ENCODE measurements around the gene KIAA1755.
A peak's percentile ranks its signal among the peaks of the same experiment; 100 is the strongest.

The KIAA1755 gene

GRCh38 chr20:38242848-38243708 is 17.5 kb downstream of the KIAA1755 start:
- no peak for DNase-seq

DNA sequence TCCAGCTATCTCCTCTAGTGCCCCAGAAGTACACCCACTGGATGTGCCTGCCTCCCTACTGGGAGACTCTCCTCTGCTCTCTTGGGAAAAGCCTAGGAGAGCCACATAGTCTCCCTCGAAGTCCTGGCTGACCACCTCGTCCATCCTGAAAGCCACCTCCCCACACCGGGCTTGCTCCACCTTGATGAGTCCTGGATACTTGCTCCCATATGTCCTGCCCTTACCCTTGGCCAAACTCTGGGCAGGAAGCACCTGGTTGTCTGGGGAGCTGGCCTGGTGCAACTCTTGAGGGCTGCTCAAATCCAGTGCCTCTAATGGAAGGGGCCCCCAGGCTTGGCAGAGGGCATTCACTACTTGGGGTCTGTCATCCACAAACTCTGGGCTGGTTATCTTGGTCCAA is 19.3 kb downstream of the KIAA1755 start:
- DNase-seq, result no peak

- DNase-seq, result no peak
These were observed 21.1 kb downstream of the KIAA1755 start for GRCh38 chr20:38239441-38239840.

DNA sequence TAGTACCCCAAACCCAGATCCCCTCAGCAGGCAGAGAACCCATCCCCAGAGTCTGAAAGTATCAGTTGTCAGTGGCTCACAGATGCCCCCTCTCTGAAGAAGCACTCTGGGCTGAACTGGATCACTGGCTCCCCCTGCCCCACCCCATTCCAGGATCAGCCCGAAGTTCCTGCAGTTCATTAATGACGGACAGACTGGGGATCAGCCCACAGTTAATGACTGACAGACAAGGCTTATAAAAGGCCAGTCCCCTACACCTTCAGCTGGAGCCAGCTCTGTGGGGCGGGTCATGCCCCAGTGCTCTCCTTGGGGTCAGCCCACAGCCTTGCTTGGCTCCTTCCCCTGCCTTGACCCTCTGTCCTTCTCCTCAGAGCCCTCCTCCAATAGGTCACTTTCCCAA is 21.7 kb downstream of the KIAA1755 start:
- no peak for DNase-seq

- no peak for DNase-seq
These were observed 23.2 kb downstream of the KIAA1755 start for GRCh38 chr20:38237381-38237780.

DNA sequence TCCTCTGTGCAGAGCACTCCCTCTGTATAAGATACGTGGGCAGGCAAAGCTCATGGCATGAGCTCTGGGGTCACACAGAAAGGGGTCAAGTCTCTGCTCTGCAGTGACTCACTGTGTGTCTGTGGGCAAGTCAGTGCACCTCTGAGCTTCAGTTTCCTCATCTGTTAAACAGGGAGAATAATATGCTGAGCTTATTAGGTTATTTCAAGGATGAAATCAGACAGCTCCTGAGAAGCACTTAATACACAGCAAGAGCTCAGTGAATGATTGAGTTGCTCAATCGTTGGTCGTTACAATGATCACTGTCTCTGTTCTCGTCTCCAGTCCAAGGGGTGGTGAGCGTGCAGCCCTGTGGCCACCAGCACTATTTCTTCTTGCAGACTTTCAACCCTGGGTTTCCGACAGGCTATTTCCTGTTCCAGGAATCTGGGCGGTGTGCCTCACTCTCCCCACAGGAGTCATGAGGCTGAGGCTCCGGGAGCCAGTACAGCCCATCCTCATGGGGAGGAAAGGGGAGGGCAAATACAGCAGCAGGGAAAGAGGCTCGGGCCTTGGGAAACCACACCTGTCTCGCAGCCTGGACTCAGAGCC is 28.9 kb downstream of the KIAA1755 start:
- DNase-seq, result no peak

- DNase-seq, result no peak
These were observed 29.5 kb downstream of the KIAA1755 start for GRCh38 chr20:38230957-38231526.

GRCh38 chr20:38230253-38230551 is 30.3 kb downstream of the KIAA1755 start:
- DNase-seq, result no peak

- DNase-seq, result no peak
These were observed 30.9 kb downstream of the KIAA1755 start for GRCh38 chr20:38229376-38230252.

- DNase-seq, result no peak
These were observed 32.1 kb downstream of the KIAA1755 start for GRCh38 chr20:38228436-38228835.

GRCh38 chr20:38227420-38228360 is 32.8 kb downstream of the KIAA1755 start:
- DNase-seq, result no peak

DNA sequence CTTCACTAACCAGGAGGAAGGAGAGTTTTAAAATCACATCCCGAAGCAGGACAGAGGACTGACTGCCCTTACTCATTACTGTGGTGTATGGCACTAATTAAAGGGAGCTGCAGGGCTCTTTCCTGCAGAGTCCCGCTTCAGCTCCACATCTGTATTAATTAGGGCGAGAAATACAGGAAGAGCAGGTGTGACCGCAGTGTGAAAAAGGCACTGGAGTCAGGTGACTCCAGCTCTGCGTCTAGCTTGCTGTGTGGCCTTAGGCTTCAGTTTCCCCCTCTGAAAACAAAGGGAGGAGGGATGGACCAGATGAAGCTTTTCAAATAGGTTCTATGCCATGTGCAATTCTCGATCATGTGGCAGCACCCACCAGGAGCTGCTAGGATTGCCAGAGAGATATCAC is 34.0 kb downstream of the KIAA1755 start:
- DNase-seq, result no peak

DNA sequence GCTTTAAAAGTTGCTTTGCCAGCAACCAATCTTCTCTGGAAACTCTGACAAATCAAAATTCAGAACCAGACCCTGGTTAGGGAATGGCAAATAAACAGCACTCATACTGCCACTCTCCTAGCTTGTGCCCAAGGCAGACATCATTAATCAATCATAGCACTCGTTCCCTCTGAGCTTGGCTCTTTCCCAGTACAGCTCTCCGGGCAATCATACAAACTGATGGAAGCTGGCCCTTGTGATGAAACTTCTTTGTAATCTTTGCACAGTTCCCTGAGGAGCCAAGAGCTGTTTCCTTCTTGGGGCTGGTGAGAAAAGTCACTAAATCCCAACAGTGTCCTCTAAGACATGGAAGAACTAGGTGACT is 34.7 kb downstream of the KIAA1755 start:
- no peak for DNase-seq

DNA sequence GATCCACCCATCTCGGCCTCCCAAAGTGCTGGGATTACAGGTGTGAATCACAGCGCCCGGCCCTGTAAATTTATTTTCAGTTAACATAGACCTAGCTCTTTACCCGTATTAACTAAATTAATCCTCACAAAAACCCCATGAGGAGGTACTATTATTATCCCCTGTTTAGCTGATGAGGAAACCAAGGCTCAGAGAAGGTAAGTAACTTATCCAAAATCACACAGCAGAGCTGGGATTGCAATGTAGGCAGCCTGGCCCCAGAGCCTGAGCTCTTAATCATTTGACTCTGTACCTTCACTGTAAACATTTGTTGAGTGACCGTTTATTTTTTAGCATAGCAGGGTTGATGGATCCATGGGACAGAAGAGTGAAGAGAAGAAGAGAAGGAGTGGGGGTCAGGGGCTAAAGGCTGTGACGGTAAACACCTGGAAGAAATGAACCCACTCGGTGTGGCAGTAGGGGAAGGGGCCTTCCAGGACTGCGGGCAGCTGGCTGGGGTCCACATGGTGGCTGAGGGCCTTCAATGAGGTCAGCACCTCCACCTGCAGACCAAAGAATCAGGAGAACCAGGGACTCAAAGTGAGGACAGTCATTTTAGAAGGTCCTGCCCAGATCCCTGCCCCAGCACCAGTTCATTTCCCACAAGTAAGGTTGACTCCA is 35.2 kb downstream of the KIAA1755 start:
- DNase-seq, result no peak

- no peak for DNase-seq
These were observed 36.0 kb downstream of the KIAA1755 start for GRCh38 chr20:38224531-38224930.

DNA sequence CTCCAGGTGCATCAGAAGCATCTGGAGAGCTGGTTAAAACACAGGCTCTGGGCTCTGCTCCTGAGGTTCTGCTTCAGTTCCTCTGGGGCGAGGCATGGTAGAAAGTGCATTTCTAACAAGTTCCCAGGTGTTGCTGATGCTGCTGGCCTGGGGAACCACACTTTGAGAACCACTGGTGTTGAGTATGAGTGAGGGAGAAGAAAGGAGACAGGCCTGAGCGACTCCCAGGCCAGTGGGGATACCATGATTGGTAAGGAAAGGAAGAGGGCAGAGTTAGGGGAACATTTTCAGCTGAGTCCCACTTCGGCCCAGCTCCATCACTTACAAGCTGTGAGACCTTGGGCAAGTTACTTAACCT is 36.8 kb downstream of the KIAA1755 start:
- no peak for DNase-seq

- no peak for DNase-seq
These were observed 37.4 kb downstream of the KIAA1755 start for GRCh38 chr20:38222923-38223742.

DNA sequence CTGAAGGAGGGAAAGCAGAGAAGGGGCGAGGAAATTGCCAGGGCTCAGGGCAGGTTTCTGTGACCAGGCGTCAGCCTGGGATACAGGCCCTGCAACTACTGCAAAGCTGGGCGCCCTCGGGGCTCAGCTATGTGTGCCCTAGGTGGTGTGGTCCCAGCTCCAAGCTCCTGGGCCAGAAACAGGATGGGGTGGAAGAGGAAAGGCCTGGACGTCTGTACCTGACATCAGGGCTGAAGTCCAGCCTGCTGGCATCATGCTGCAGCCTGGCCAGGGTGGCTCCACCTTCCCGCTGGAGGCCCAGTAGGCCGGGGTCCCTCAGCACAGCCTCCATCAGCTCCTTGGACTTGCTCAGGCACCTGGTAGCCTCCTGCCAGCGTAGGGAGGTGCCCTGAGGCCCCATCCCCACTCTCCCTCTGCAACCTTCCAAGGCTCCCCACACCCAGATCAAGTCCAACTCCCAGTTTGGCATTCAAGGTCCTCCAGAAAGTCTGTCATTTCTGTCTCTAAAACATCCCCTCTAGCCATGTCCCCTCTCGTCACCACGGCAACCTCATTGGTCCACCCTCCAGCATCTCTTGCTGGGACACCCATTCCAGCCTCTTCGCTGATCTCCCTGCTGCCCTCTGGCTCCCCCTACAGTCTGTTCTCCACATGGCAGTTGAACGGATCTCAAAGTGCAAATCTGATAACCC is 38.2 kb downstream of the KIAA1755 start:
- peak in 36 of 58 donors; percentile 9 to 65 (median 20) for DNase-seq

GRCh38 chr20:38221119-38221589 is 39.4 kb downstream of the KIAA1755 start:
- peak in 46 of 58 donors; percentile 6 to 75 (median 31) for DNase-seq

All from anterior cingulate cortex (tissue), 58 donors.